WERI-Rb-1 (cell line): Measurements from ENCODE around the gene IL21R.

Experiments used
- DNase-seq: peaks from one replicate; pipeline ENCODE4 v3.0.0-alpha.2; 2020
- H3K27ac ChIP-seq: fragments of 250-450 bp; sonication (Bioruptor Pico); 2 replicates; pipeline ENCODE4 v1.5.1; 2020; ENCODE audit warnings: mild to moderate bottlenecking, moderate library complexity
- H3K27me3 ChIP-seq: fragments of 250-450 bp; sonication (Bioruptor Pico); 2 replicates; pipeline ENCODE4 v1.5.1; 2021; ENCODE audit warnings: mild to moderate bottlenecking, low read depth, moderate library complexity; ENCODE audit not compliant: insufficient read depth, severe bottlenecking
- H3K36me3 ChIP-seq: fragments of 250-450 bp; sonication (Bioruptor Pico); 2 replicates; pipeline ENCODE4 v1.5.1; 2020; ENCODE audit warnings: mild to moderate bottlenecking, moderate library complexity
- H3K4me3 ChIP-seq: 2 replicates; pipeline ENCODE4 v1.5.1; 2011; ENCODE audit warnings: low read depth, mild to moderate bottlenecking, control low read depth, low read length
- H3K9me3 ChIP-seq: fragments of 250-450 bp; sonication (Bioruptor Pico); 2 replicates; pipeline ENCODE4 v1.5.1; 2021; ENCODE audit warnings: mild to moderate bottlenecking, moderate library complexity; ENCODE audit not compliant: severe bottlenecking
- TF ChIP-seq, protein P1 (sequence below): IDR thresholded peaks from 2 replicates; pipeline ENCODE4 v1.5.1; 2011; ENCODE audit warnings: low read depth, mild to moderate bottlenecking, control low read depth, inconsistent platforms, low read length

IL21R gene

DNA sequence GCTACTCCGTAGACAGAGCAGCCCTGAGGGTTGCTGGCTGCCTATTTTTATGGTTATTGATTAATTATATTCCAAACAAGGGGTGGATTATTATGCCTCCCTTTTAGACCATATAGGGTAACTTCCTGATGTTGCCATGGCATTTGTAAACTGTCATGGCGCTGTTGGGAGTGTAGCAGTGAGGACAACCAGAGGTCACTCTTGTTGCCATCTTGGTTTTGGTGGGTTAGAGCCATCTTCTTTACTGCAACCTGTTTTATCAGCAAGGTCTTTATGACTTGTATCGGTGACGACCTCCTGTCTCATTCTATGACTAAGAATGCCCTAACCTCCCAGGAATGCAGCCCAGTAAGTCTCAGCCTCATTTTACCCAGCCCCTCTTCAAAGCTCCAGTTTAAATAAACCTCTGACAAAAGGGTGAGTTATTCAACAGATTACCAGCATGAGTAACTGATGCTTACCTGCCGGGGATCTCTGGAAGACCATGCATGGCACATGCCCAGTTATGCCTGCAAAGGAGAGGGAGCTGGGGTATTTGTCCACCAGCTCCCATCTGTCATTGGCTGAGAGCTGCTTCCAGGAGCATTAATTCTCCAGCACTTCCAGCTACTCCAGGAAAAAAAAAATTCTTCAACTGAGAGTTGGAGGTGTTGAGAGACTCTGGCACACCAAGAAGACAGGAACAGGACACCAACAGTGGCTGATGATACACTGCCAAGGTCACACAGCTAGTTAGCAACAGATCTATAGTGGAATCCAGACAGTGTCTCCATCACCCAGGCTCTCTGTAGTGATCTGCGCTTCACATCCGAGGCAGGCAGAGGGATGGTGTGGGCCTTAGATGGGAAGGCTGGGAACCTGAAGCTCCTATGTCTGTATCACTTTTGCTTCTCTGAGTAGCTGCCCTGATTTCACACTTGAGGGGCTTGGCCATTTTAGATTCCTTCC is 36.6 kb upstream of the IL21R start:
- H3K27ac ChIP-seq, result no peak overlapping the region
- H3K36me3 ChIP-seq, result peaks cover 20% of the 10 kb centered on the region; the same call in 1 of the 2 replicates
- no peaks in the 10 kb centered on the region for H3K27me3 ChIP-seq
- TF ChIP-seq, protein P1, sequence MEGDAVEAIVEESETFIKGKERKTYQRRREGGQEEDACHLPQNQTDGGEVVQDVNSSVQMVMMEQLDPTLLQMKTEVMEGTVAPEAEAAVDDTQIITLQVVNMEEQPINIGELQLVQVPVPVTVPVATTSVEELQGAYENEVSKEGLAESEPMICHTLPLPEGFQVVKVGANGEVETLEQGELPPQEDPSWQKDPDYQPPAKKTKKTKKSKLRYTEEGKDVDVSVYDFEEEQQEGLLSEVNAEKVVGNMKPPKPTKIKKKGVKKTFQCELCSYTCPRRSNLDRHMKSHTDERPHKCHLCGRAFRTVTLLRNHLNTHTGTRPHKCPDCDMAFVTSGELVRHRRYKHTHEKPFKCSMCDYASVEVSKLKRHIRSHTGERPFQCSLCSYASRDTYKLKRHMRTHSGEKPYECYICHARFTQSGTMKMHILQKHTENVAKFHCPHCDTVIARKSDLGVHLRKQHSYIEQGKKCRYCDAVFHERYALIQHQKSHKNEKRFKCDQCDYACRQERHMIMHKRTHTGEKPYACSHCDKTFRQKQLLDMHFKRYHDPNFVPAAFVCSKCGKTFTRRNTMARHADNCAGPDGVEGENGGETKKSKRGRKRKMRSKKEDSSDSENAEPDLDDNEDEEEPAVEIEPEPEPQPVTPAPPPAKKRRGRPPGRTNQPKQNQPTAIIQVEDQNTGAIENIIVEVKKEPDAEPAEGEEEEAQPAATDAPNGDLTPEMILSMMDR, result no peak
- H3K4me3 ChIP-seq, result no peak overlapping the region
- H3K9me3 ChIP-seq, result no peaks in the 10 kb centered on the region
- no peak for DNase-seq

DNA sequence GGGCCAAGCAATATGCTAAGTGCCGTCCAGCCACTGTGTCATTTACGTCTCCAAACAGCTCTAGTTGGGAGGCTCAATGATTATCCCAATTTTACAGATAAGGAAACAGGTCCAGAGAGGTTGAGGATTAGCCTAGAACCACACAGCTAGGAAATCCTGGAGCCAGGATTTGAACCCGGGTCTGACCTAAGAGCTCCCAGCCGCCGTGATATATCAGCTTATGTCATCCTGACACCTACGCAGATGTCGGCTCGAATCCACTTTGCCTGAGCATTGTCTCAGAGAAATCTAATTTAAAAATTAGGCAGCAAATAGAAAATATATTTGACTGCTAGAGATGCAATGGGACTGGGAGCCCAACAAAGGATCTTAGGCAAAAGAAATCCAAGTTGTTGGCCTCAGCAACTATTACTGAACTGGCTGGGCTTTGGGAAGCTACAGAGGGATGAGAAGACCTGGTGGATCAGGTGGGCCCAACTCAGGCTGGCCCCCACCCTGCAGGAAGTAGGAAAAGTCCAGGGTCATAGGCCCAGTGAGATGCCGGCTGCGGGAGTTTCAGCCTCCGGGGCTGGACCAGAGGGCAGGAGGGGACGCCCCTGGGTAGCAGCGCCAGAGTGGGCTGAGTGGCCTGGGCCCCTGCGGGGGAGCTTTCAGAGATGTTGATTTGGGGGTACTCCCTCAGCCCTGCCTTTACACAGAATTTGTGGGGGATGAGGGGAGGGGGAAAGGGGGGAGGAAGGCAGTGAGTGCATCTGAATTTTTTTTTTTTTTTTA is 35.1 kb upstream of the IL21R start:
- Histone ChIP-seq H3K9me3 (no peaks in the 10 kb centered on the region), H3K27me3 (no peaks in the 10 kb centered on the region), H3K27ac (no peak overlapping the region), H3K4me3 (no peak overlapping the region), H3K36me3 (peaks cover 18% of the 10 kb centered on the region; the same call in 1 of the 2 replicates)
- TF ChIP-seq, protein P1, result no peak
- no peak for DNase-seq

DNA sequence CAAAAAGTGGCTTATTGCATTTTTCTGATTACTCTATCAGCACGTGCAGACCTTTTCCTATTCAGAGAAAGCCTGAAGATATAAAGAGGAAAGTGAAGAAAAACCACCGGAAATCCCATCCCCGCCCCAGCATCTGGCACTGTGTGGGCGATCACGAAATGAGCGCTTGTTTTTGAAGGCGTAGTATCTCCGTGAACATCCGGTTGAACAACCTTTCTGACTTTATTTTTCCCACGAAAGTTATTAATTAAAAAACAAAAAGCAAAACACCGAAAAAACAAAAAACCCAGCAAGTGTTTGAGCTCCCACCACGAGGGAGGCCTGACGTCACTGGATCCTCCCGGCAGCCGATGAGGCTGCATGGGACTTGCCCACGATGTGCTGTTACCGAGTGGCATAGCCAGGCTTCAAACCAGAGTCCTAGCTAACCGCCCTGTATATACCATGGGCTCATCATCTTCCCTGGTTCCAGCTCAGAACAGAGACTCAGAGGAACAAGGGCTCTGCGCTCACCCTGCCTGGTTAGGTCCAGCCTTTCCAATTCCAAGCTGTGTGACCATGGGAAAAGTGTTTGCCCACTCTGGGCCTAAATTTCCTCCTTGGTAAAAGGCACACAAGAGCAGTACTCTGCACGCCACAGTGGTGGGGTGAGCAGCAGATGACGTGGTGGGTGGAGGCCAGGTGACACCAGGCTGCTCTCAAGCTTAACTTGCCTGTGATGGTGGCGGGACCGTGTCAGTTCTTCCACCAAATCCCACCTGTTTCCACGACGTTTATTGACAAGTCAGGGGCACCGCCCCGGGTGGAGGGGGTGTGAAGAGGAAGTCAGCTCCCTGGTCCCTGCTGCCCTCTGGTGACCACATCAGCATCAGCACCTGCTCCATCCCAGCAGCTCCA is 34.3 kb upstream of the IL21R start:
- DNase-seq, result peak; percentile 85

GRCh38 chr16:27368358-27368722 is 33.6 kb upstream of the IL21R start:
- TF ChIP-seq, protein P1, result no peak
- Histone ChIP-seq H3K36me3 (peaks cover 7% of the 10 kb centered on the region; the same call in 1 of the 2 replicates), H3K9me3 (no peaks in the 10 kb centered on the region), H3K4me3 (no peak overlapping the region), H3K27me3 (no peaks in the 10 kb centered on the region), H3K27ac (no peak overlapping the region)
- DNase-seq, result no peak

More for the DNA sequence above, 34.3 kb upstream of the IL21R start:
- Histone ChIP-seq H3K36me3 (peaks cover 12% of the 10 kb centered on the region; the same call in 1 of the 2 replicates), H3K27me3 (no peaks in the 10 kb centered on the region), H3K9me3 (no peaks in the 10 kb centered on the region), H3K27ac (no peak overlapping the region), H3K4me3 (no peak overlapping the region)
- TF ChIP-seq, protein P1, result peak; percentile 95

DNA sequence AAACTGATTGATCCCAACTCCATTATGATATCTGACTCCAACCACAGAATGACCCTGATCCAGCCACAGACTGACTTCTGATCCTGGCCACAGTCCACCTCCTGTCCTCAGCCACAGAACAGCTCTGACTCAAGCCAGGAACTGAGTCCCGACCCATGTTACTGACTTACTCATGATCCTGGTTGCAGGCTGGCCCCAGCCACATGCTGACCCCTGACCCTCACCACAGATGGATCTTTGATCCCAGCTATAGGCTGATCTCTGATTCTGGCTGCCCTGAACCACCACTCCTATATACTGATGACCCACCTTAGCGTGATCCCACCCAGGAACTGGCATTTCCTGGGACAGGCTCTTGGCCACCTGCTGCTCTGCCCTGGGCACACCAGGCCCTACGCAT is 32.2 kb upstream of the IL21R start:
- H3K36me3 ChIP-seq, result no peaks in the 10 kb centered on the region
- no peaks in the 10 kb centered on the region for H3K27me3 ChIP-seq
- TF ChIP-seq, protein P1, result no peak

More for the DNA sequence above, 32.2 kb upstream of the IL21R start:
- no peak for DNase-seq
- no peak overlapping the region for H3K27ac ChIP-seq
- H3K9me3 ChIP-seq, result no peaks in the 10 kb centered on the region
- H3K4me3 ChIP-seq, result no peak overlapping the region
